Measurements from ENCODE around the gene SHTN1. TPM values are rescaled to one million over a fixed set of nuclear protein-coding genes. Genes with fewer than 3 reads are reported as not detected.

SHTN1 gene
- total RNA-seq, 1 donor from 2014 or later, result 12.0 TPM

DNA sequence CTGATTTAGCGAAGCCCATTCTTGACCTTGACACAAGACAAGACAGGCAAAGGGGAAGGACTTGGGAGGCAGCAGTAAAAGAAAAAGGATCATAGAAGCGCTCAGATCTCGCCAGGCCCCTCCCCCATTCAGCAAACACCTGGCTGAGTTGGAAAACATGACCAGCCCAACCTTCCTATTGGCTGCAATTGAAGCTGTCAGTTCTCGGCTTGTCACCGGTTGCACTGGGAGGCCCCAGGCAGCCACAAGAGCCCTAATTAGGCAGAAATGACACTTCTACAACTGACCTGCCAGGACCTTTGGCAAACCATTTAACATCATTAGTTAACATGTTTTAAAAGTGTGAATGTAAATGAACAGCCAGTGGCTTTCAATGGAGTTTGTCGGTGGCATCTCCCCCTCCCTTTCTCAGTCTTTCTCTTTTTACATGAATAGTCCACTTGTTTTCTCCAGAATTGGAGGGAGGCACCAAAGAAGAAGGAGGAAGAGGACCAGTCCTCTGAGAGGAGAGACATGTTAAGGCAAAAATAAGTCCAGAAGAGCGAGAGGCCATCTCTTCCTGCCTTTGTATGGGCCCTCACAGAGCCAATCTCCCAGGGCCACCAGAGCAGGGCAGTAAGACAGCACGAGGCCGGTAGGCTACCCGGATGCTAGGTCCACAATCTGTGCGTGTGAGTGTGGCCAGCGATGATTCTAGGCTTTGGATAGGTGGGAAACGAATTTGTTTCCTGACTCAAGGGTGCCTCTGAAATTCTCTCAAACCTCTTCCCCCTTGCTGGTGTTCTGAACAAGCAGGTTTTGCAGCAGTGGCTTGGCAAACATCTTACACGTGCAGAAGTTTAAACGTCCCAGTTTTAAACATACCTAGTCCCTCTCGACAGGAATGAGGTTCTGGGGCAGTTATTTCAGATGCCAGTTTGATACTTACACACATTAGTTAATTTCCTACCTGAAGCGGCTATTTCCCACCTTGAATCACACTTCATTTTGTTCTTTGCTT is 170.7 kb downstream of the SHTN1 start:
- Histone ChIP-seq H3K36me3 (ENCODE audit: control insufficient read depth, insufficient read depth, low read length) (no peaks in the 10 kb centered on the region), H3K27me3 (ENCODE audit: control insufficient read depth, insufficient read depth, low read length) (no peaks in the 10 kb centered on the region), H3K4me3 (ENCODE audit: low read depth, low read length) (no peak overlapping the region)
- no peak for DNase-seq (ENCODE audit: low read depth)
- TF ChIP-seq, protein P1, sequence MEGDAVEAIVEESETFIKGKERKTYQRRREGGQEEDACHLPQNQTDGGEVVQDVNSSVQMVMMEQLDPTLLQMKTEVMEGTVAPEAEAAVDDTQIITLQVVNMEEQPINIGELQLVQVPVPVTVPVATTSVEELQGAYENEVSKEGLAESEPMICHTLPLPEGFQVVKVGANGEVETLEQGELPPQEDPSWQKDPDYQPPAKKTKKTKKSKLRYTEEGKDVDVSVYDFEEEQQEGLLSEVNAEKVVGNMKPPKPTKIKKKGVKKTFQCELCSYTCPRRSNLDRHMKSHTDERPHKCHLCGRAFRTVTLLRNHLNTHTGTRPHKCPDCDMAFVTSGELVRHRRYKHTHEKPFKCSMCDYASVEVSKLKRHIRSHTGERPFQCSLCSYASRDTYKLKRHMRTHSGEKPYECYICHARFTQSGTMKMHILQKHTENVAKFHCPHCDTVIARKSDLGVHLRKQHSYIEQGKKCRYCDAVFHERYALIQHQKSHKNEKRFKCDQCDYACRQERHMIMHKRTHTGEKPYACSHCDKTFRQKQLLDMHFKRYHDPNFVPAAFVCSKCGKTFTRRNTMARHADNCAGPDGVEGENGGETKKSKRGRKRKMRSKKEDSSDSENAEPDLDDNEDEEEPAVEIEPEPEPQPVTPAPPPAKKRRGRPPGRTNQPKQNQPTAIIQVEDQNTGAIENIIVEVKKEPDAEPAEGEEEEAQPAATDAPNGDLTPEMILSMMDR (IDR thresholded peaks at IDR 0.05; ENCODE audit: insufficient read depth, low read length, poor library complexity, severe bottlenecking), result no peak

GRCh38 chr10:116831790-116832189 is 173.2 kb downstream of the SHTN1 start:
- Histone ChIP-seq H3K27me3 (ENCODE audit: control insufficient read depth, insufficient read depth, low read length) (no peaks in the 10 kb centered on the region), H3K36me3 (ENCODE audit: control insufficient read depth, insufficient read depth, low read length) (no peaks in the 10 kb centered on the region), H3K4me3 (ENCODE audit: low read depth, low read length) (no peak overlapping the region)
- DNase-seq (ENCODE audit: low read depth), result no peak
- TF ChIP-seq, protein P1 (IDR thresholded peaks at IDR 0.05; ENCODE audit: insufficient read depth, low read length, poor library complexity, severe bottlenecking), result no peak

Other genes starting within 250 kb of the SHTN1 start
- gene ENO4, start 155.7 kb downstream of the SHTN1 start, total RNA-seq, result 0.21 and 0.82 TPM in 2 replicates
- gene VAX1, start 133.1 kb upstream of the SHTN1 start, total RNA-seq, result 0.08 TPM in 1 of 2 replicates, not detected in the other
- gene KCNK18, start 192.3 kb upstream of the SHTN1 start, total RNA-seq, result not detected in 2 replicates
- gene SLC18A2, start 235.9 kb upstream of the SHTN1 start, total RNA-seq, result 0.75 and 1.5 TPM in 2 replicates

All from kidney epithelial cell (primary cell).